DND-41 (cell line): ENCODE measurements around the gene EML6.

Experiments used
- ATAC-seq: fragments of 200-7000 bp; cut with Tn5 transposase; 3 replicates; pipeline ENCODE4 v1.9.1; 2021; ENCODE audit warnings: low read depth; ENCODE audit not compliant: insufficient read depth
- DNase-seq: peaks from one replicate; pipeline ENCODE4 v3.0.0-alpha.2; 2020
- H2AFZ ChIP-seq: 2 replicates; pipeline ENCODE4 v1.6.0; 2012; ENCODE audit warnings: low read depth, low read length
- H3K27ac ChIP-seq: 2 replicates; pipeline ENCODE4 v1.5.1; 2012; ENCODE audit warnings: low read length, inconsistent platforms
- H3K27me3 ChIP-seq: fragments of 200-600 bp; sonication (generic); 2 replicates; pipeline ENCODE4 v1.6.0; 2012; ENCODE audit warnings: low read length, mild to moderate bottlenecking, inconsistent platforms; ENCODE audit not compliant: insufficient read depth, poor library complexity
- H3K36me3 ChIP-seq: 2 replicates; pipeline ENCODE4 v1.5.1; 2012; ENCODE audit warnings: low read length, inconsistent platforms; ENCODE audit not compliant: insufficient read depth
- H3K4me1 ChIP-seq: 2 replicates; pipeline ENCODE4 v1.5.1; 2012; ENCODE audit warnings: mild to moderate bottlenecking, low read length; ENCODE audit not compliant: insufficient read depth
- H3K4me2 ChIP-seq: 2 replicates; pipeline ENCODE4 v1.6.0; 2012; ENCODE audit warnings: mild to moderate bottlenecking, moderate library complexity, low read length, inconsistent platforms; ENCODE audit not compliant: insufficient read depth
- H3K4me3 ChIP-seq, 2 experiments: fragments of 200-600 bp in 1 of 2; shearing (Covaris generic) in 1 of 2; 2 replicates each; pipeline ENCODE4 v1.5.1; 2012 to 2016; ENCODE audit warnings: inconsistent platforms in 2 of 2, low read length in 2 of 2, mild to moderate bottlenecking in 2 of 2, low read depth in 1 of 2, moderate library complexity in 1 of 2
- H3K79me2 ChIP-seq: 2 replicates; pipeline ENCODE4 v1.6.0; 2012; ENCODE audit warnings: low read length, inconsistent platforms; ENCODE audit not compliant: insufficient read depth
- H3K9ac ChIP-seq: 2 replicates; pipeline ENCODE4 v1.6.0; 2012; ENCODE audit warnings: low read depth, mild to moderate bottlenecking, inconsistent platforms, low read length, moderate library complexity
- H3K9me3 ChIP-seq: 2 replicates; pipeline ENCODE4 v1.5.1; 2012; ENCODE audit warnings: low read length, moderate library complexity, mild to moderate bottlenecking, inconsistent platforms; ENCODE audit not compliant: insufficient read depth, severe bottlenecking
- H4K20me1 ChIP-seq: 2 replicates; pipeline ENCODE4 v1.6.0; 2012; ENCODE audit warnings: low read length; ENCODE audit not compliant: insufficient read depth
- CTCF ChIP-seq: IDR thresholded peaks from 2 replicates; pipeline ENCODE4 v1.5.1; 2012; ENCODE audit warnings: borderline replicate concordance, low read length, moderate library complexity, mild to moderate bottlenecking; ENCODE audit not compliant: poor library complexity, severe bottlenecking; ENCODE audit errors: extremely low read depth
- EZH2 ChIP-seq: IDR thresholded peaks from 3 replicates; pipeline ENCODE4 v1.6.1; 2012; ENCODE audit warnings: borderline replicate concordance, low read depth, mild to moderate bottlenecking, moderate library complexity, low read length, inconsistent platforms; ENCODE audit not compliant: severe bottlenecking

The EML6 gene

GRCh38 chr2:54903736-54904554 lies 180.5 kb downstream of the EML6 start:
- no peaks in the 10 kb centered on the region for H3K36me3 ChIP-seq
- no peaks in the 10 kb centered on the region for H4K20me1 ChIP-seq
- no peaks in the 10 kb centered on the region for H3K27me3 ChIP-seq
- TF ChIP-seq CTCF = no peak
- TF ChIP-seq EZH2 = no peak
- DNase-seq = no peak
- ATAC-seq = no peak
- H3K79me2 ChIP-seq = no peaks in the 10 kb centered on the region
- H3K9me3 ChIP-seq = no peaks in the 10 kb centered on the region
- no peak overlapping the region for H3K9ac ChIP-seq
- no peaks in the 10 kb centered on the region for H3K4me1 ChIP-seq
- no peak overlapping the region for H3K4me2 ChIP-seq
- no peak overlapping the region for H2AFZ ChIP-seq
- H3K4me3 ChIP-seq = no peak overlapping the region
- H3K27ac ChIP-seq = no peak overlapping the region

- ATAC-seq (no peak), DNase-seq (no peak)
- TF ChIP-seq EZH2 (no peak), CTCF (no peak)
- Histone ChIP-seq H3K9ac (no peak overlapping the region), H3K36me3 (no peaks in the 10 kb centered on the region), H3K9me3 (no peaks in the 10 kb centered on the region), H4K20me1 (no peaks in the 10 kb centered on the region), H2AFZ (no peak overlapping the region), H3K79me2 (no peaks in the 10 kb centered on the region), H3K4me2 (no peak overlapping the region), H3K27me3 (no peaks in the 10 kb centered on the region), H3K4me3 (no peak overlapping the region), H3K4me1 (no peaks in the 10 kb centered on the region), H3K27ac (no peak overlapping the region)
These were observed 181.4 kb downstream of the EML6 start for GRCh38 chr2:54904836-54905235.

GRCh38 chr2:54906716-54907115 lies 183.3 kb downstream of the EML6 start:
- H3K4me3 ChIP-seq = no peak overlapping the region
- no peak overlapping the region for H2AFZ ChIP-seq
- H3K9ac ChIP-seq = no peak overlapping the region
- H3K27ac ChIP-seq = no peak overlapping the region
- no peak overlapping the region for H3K4me2 ChIP-seq
- TF ChIP-seq CTCF (no peak), EZH2 (no peak)
- no peaks in the 10 kb centered on the region for H3K27me3 ChIP-seq
- peak; percentile 33 for DNase-seq
- H3K9me3 ChIP-seq = no peaks in the 10 kb centered on the region
- no peaks in the 10 kb centered on the region for H3K36me3 ChIP-seq
- ATAC-seq = peak; percentile 86
- H3K79me2 ChIP-seq = no peaks in the 10 kb centered on the region
- no peaks in the 10 kb centered on the region for H4K20me1 ChIP-seq
- H3K4me1 ChIP-seq = no peaks in the 10 kb centered on the region
